Measurements from ENCODE around the gene SMARCE1.

The SMARCE1 gene

GRCh38 chr17:40605306-40605705 lies 42.3 kb downstream of the SMARCE1 start:
- FAIRE-seq (no peak), DNase-seq (ENCODE audit: insufficient read length, low spot score) (no peak)
- no peak for TF ChIP-seq PAX5 (IDR thresholded peaks at IDR 0.05; ENCODE audit: insufficient read depth, low read length, severe bottlenecking)

GRCh38 chr17:40604327-40605080 lies 43.1 kb downstream of the SMARCE1 start:
- TF ChIP-seq POLR2A (IDR thresholded peaks at IDR 0.05; ENCODE audit: low read depth, low read length) (no peak), TAF1 (IDR thresholded peaks at IDR 0.05; ENCODE audit: low read depth, low read length) (no peak), SPI1 (IDR thresholded peaks at IDR 0.05; ENCODE audit: low read depth, low read length) (no peak), POU2F2 (IDR thresholded peaks at IDR 0.05; ENCODE audit: low read depth, low read length) (no peak), POLR2AphosphoS5 (IDR thresholded peaks at IDR 0.05; ENCODE audit: low read depth, low read length) (no peak), PAX5 (IDR thresholded peaks at IDR 0.05; ENCODE audit: insufficient read depth, low read length, severe bottlenecking) (no peak)
- FAIRE-seq (no peak), DNase-seq (ENCODE audit: insufficient read length, low spot score) (no peak)

GRCh38 chr17:40602445-40603443 lies 44.9 kb downstream of the SMARCE1 start:
- FAIRE-seq, result peak; percentile 5
- TF ChIP-seq POLR2A (IDR thresholded peaks at IDR 0.05; ENCODE audit: low read depth, low read length), result no peak
- no peak for TF ChIP-seq PAX5 (IDR thresholded peaks at IDR 0.05; ENCODE audit: insufficient read depth, low read length, severe bottlenecking)
- 0 out of 2 replicates have a peak, but pooled peaks have one; percentile 25 for TF ChIP-seq POU2F2 (IDR thresholded peaks at IDR 0.05; ENCODE audit: low read depth, low read length)
- TF ChIP-seq POLR2AphosphoS5 (IDR thresholded peaks at IDR 0.05; ENCODE audit: low read depth, low read length), result no peak
- TF ChIP-seq TAF1 (IDR thresholded peaks at IDR 0.05; ENCODE audit: low read depth, low read length), result no peak; the same call in 1 of the 2 replicates
- TF ChIP-seq SPI1 (IDR thresholded peaks at IDR 0.05; ENCODE audit: low read depth, low read length), result no peak
- no peak for DNase-seq (ENCODE audit: insufficient read length, low spot score)

GRCh38 chr17:40600486-40601046 lies 47.1 kb downstream of the SMARCE1 start:
- no peak for DNase-seq (ENCODE audit: insufficient read length, low spot score)
- peak; percentile 67 for FAIRE-seq
- TF ChIP-seq POLR2A (IDR thresholded peaks at IDR 0.05; ENCODE audit: low read depth, low read length) (no peak), POU2F2 (IDR thresholded peaks at IDR 0.05; ENCODE audit: low read depth, low read length) (no peak), SPI1 (IDR thresholded peaks at IDR 0.05; ENCODE audit: low read depth, low read length) (no peak), PAX5 (IDR thresholded peaks at IDR 0.05; ENCODE audit: insufficient read depth, low read length, severe bottlenecking) (no peak), POLR2AphosphoS5 (IDR thresholded peaks at IDR 0.05; ENCODE audit: low read depth, low read length) (no peak), TAF1 (IDR thresholded peaks at IDR 0.05; ENCODE audit: low read depth, low read length) (no peak)

- no peak for TF ChIP-seq POLR2A (IDR thresholded peaks at IDR 0.05; ENCODE audit: low read depth, low read length)
- TF ChIP-seq POU2F2 (IDR thresholded peaks at IDR 0.05; ENCODE audit: low read depth, low read length), result no peak
- no peak for TF ChIP-seq SPI1 (IDR thresholded peaks at IDR 0.05; ENCODE audit: low read depth, low read length)
- no peak for TF ChIP-seq TAF1 (IDR thresholded peaks at IDR 0.05; ENCODE audit: low read depth, low read length)
- no peak for TF ChIP-seq POLR2AphosphoS5 (IDR thresholded peaks at IDR 0.05; ENCODE audit: low read depth, low read length)
- TF ChIP-seq PAX5 (IDR thresholded peaks at IDR 0.05; ENCODE audit: insufficient read depth, low read length, severe bottlenecking), result no peak
- FAIRE-seq (no peak), DNase-seq (ENCODE audit: insufficient read length, low spot score) (no peak)
Measured at GRCh38 chr17:40599468-40599763, 48.2 kb downstream of the SMARCE1 start.

- peak; percentile 87 for FAIRE-seq
- no peak for DNase-seq (ENCODE audit: insufficient read length, low spot score)
- TF ChIP-seq POLR2A (IDR thresholded peaks at IDR 0.05; ENCODE audit: low read depth, low read length), result no peak
- TF ChIP-seq SPI1 (IDR thresholded peaks at IDR 0.05; ENCODE audit: low read depth, low read length), result peak; percentile 96
- peak; percentile 19; the same call in 1 of the 2 replicates for TF ChIP-seq POLR2AphosphoS5 (IDR thresholded peaks at IDR 0.05; ENCODE audit: low read depth, low read length)
- no peak; the same call in 1 of the 2 replicates for TF ChIP-seq TAF1 (IDR thresholded peaks at IDR 0.05; ENCODE audit: low read depth, low read length)
- peak; percentile 83 for TF ChIP-seq POU2F2 (IDR thresholded peaks at IDR 0.05; ENCODE audit: low read depth, low read length)
- TF ChIP-seq PAX5 (IDR thresholded peaks at IDR 0.05; ENCODE audit: insufficient read depth, low read length, severe bottlenecking), result no peak
Measured at GRCh38 chr17:40598619-40599467, 48.8 kb downstream of the SMARCE1 start.

- FAIRE-seq (no peak), DNase-seq (ENCODE audit: insufficient read length, low spot score) (no peak)
- TF ChIP-seq PAX5 (IDR thresholded peaks at IDR 0.05; ENCODE audit: insufficient read depth, low read length, severe bottlenecking) (no peak), POLR2AphosphoS5 (IDR thresholded peaks at IDR 0.05; ENCODE audit: low read depth, low read length) (no peak), POU2F2 (IDR thresholded peaks at IDR 0.05; ENCODE audit: low read depth, low read length) (no peak), TAF1 (IDR thresholded peaks at IDR 0.05; ENCODE audit: low read depth, low read length) (no peak), POLR2A (IDR thresholded peaks at IDR 0.05; ENCODE audit: low read depth, low read length) (no peak), SPI1 (IDR thresholded peaks at IDR 0.05; ENCODE audit: low read depth, low read length) (no peak)
Measured at GRCh38 chr17:40598301-40598618, 49.4 kb downstream of the SMARCE1 start.

- no peak for TF ChIP-seq POLR2AphosphoS5 (IDR thresholded peaks at IDR 0.05; ENCODE audit: low read depth, low read length)
- 0 out of 2 replicates have a peak, but pooled peaks have one; percentile 10 for TF ChIP-seq POU2F2 (IDR thresholded peaks at IDR 0.05; ENCODE audit: low read depth, low read length)
- FAIRE-seq, result peak; percentile 66
- no peak for DNase-seq (ENCODE audit: insufficient read length, low spot score)
Measured at GRCh38 chr17:40597556-40598300, 49.9 kb downstream of the SMARCE1 start.

Measured in GM12891 (cell line).